ENCODE results near the gene FRMD3. TPM values are rescaled to one million over a fixed set of nuclear protein-coding genes. Genes with fewer than 3 reads are reported as not detected.

FRMD3 gene
- total and polyA plus RNA-seq, 10 donors = 0.82 to 45.8 (median 18.9) TPM

GRCh38 chr9:83471241-83471640 lies 67.0 kb downstream of the FRMD3 start:
- Histone ChIP-seq H3K27me3 (replicated peaks in 1 of 7) (no peaks in the 10 kb centered on the region), H3K4me1 (peaks cover 0 to 47% (median 26%) of the 10 kb centered on the region in 6 donors), H3K27ac (peak overlapping the region in 6 of 8 donors; percentile 80 to 90 (median 83)), H3K4me3 (peak overlapping the region in 1 of 8 donors; percentile 29), H3K9me3 (no peaks in the 10 kb centered on the region), H3K36me3 (no peaks in the 10 kb centered on the region)
- TF ChIP-seq CTCF (IDR thresholded peaks at IDR 0.05 in 8 of 11, conservative IDR thresholded peaks at IDR 0.05 in 3 of 11) (no peak), POLR2AphosphoS5 (IDR thresholded peaks at IDR 0.05) (no peak), POLR2A (IDR thresholded peaks at IDR 0.05) (no peak)
- intact Hi-C loops (cut with DNase I; ENCODE audit: low total_unique reads) = no loop called here
- WGBS, 5 donors = 50 to 82% (median 68%) methylated on average over 4 of the region's 4 CpGs
- DNase-seq = no peak

GRCh38 chr9:83469722-83470121 lies 68.5 kb downstream of the FRMD3 start:
- TF ChIP-seq POLR2A (IDR thresholded peaks at IDR 0.05) = no peak
- no peak for TF ChIP-seq CTCF (IDR thresholded peaks at IDR 0.05 in 8 of 11, conservative IDR thresholded peaks at IDR 0.05 in 3 of 11)
- TF ChIP-seq POLR2AphosphoS5 (IDR thresholded peaks at IDR 0.05) = no peak
- WGBS, 5 donors = 82 to 92% (median 88%) methylated on average over 7 of the region's 7 CpGs
- H3K27me3 ChIP-seq (replicated peaks in 1 of 7) = no peaks in the 10 kb centered on the region
- DNase-seq = no peak
- no peaks in the 10 kb centered on the region for H3K36me3 ChIP-seq
- intact Hi-C loops (cut with DNase I; ENCODE audit: low total_unique reads) = no loop called here
- H3K27ac ChIP-seq = no peak overlapping the region
- H3K4me3 ChIP-seq = no peak overlapping the region
- no peaks in the 10 kb centered on the region for H3K9me3 ChIP-seq
- H3K4me1 ChIP-seq = peaks cover 0 to 58% (median 26%) of the 10 kb centered on the region in 6 donors

GRCh38 chr9:83468821-83469220 lies 69.4 kb downstream of the FRMD3 start:
- no peaks in the 10 kb centered on the region for H3K9me3 ChIP-seq
- H3K4me1 ChIP-seq = peaks cover 0 to 49% (median 19%) of the 10 kb centered on the region in 6 donors
- H3K27ac ChIP-seq = no peak overlapping the region
- 80 to 97% (median 94%) methylated on average over 3 of the region's 3 CpGs for WGBS, 5 donors
- TF ChIP-seq POLR2AphosphoS5 (IDR thresholded peaks at IDR 0.05) (no peak), CTCF (IDR thresholded peaks at IDR 0.05 in 8 of 11, conservative IDR thresholded peaks at IDR 0.05 in 3 of 11) (no peak), POLR2A (IDR thresholded peaks at IDR 0.05) (no peak)
- no peak overlapping the region for H3K4me3 ChIP-seq
- intact Hi-C loops (cut with DNase I; ENCODE audit: low total_unique reads) = no loop called here
- no peaks in the 10 kb centered on the region for H3K27me3 ChIP-seq (replicated peaks in 1 of 7)
- DNase-seq = no peak
- H3K36me3 ChIP-seq = no peaks in the 10 kb centered on the region

- 50 to 82% (median 68%) methylated on average over 2 of the region's 2 CpGs for WGBS, 5 donors
- H3K27ac ChIP-seq = no peak overlapping the region
- H3K9me3 ChIP-seq = no peaks in the 10 kb centered on the region
- H3K27me3 ChIP-seq (replicated peaks in 1 of 7) = no peaks in the 10 kb centered on the region
- H3K4me1 ChIP-seq = peaks cover 0 to 29% (median 4%) of the 10 kb centered on the region in 6 donors
- no peak overlapping the region for H3K4me3 ChIP-seq
- no peak for TF ChIP-seq POLR2AphosphoS5 (IDR thresholded peaks at IDR 0.05)
- TF ChIP-seq POLR2A (IDR thresholded peaks at IDR 0.05) = no peak
- TF ChIP-seq CTCF (IDR thresholded peaks at IDR 0.05 in 8 of 11, conservative IDR thresholded peaks at IDR 0.05 in 3 of 11) = no peak
- intact Hi-C loops (cut with DNase I; ENCODE audit: low total_unique reads) = no loop called here
- DNase-seq = no peak
- peaks cover 0 to 4% (median 0%) of the 10 kb centered on the region in 6 donors for H3K36me3 ChIP-seq
Observed at GRCh38 chr9:83466877-83467276, 71.3 kb downstream of the FRMD3 start.
